Upper lobe of right lung (tissue), 1 donor: Measurements from ENCODE around the gene DPH1. TPM values are rescaled to one million over a fixed set of nuclear protein-coding genes. Genes with fewer than 3 reads are reported as not detected.

Source experiments
- ATAC-seq: fragments of 200-7000 bp; cut with Tn5 transposase; one replicate; pipeline ENCODE4 v1.9.1; 2020; ENCODE audit warnings: mild to moderate bottlenecking, moderate library complexity
- DNase-seq: peaks from one replicate; pipeline ENCODE4 v3.0.0-alpha.2; 2020
- H3K27ac ChIP-seq: fragments of 200-600 bp; one replicate; pipeline ENCODE4 v1.8.0; 2022
- H3K27me3 ChIP-seq: fragments of 200-600 bp; one replicate; pipeline ENCODE4 v1.8.0; 2022; ENCODE audit warnings: mild to moderate bottlenecking
- H3K36me3 ChIP-seq: fragments of 200-600 bp; one replicate; pipeline ENCODE4 v1.8.0; 2022
- H3K4me1 ChIP-seq: fragments of 200-600 bp; one replicate; pipeline ENCODE4 v1.8.0; 2022
- H3K4me3 ChIP-seq: fragments of 200-600 bp; one replicate; pipeline ENCODE4 v1.8.0; 2022; ENCODE audit warnings: mild to moderate bottlenecking
- H3K9me3 ChIP-seq: fragments of 200-600 bp; one replicate; pipeline ENCODE4 v1.8.0; 2022
- intact Hi-C: fragments of 100-400 bp; cut with DNase I; formaldehyde crosslinking; loops from one replicate; pipeline ENCODE4 v1.11.0; 2022
- total RNA-seq: library from RNA; stranded (reverse); fragmentation: NEBNext Ultra II Directional; extraction: Animal tissue kit (Norgen Biotek cat#: 25700); gene quantifications from one replicate; pipeline ENCODE4 v1.2.1, GENCODE V29; 2021
- TF ChIP-seq, protein P1 (sequence below): fragments of 200-600 bp; IDR thresholded peaks from one replicate; pipeline ENCODE4 v1.8.0; 2022; ENCODE audit warnings: antibody characterized with exemption
- donor health status: DM: no; HTN: yes; CAD: no; lungs with severe emphysema.

DPH1 gene
- total RNA-seq, 1 donor from 2014 or later: 47.8 TPM

GRCh38 chr17:2058586-2059546 lies 28.9 kb downstream of the DPH1 start:
- H3K27ac ChIP-seq: peak overlapping the region; percentile 72
- intact Hi-C loops: no loop called here
- DNase-seq (peak; percentile 93), ATAC-seq (peak; percentile 77)
- peak overlapping the region; percentile 21 for H3K4me3 ChIP-seq
- H3K27me3 ChIP-seq: no peaks in the 10 kb centered on the region
- no peaks in the 10 kb centered on the region for H3K9me3 ChIP-seq
- peaks cover 63% of the 10 kb centered on the region for H3K4me1 ChIP-seq
- TF ChIP-seq, protein P1, sequence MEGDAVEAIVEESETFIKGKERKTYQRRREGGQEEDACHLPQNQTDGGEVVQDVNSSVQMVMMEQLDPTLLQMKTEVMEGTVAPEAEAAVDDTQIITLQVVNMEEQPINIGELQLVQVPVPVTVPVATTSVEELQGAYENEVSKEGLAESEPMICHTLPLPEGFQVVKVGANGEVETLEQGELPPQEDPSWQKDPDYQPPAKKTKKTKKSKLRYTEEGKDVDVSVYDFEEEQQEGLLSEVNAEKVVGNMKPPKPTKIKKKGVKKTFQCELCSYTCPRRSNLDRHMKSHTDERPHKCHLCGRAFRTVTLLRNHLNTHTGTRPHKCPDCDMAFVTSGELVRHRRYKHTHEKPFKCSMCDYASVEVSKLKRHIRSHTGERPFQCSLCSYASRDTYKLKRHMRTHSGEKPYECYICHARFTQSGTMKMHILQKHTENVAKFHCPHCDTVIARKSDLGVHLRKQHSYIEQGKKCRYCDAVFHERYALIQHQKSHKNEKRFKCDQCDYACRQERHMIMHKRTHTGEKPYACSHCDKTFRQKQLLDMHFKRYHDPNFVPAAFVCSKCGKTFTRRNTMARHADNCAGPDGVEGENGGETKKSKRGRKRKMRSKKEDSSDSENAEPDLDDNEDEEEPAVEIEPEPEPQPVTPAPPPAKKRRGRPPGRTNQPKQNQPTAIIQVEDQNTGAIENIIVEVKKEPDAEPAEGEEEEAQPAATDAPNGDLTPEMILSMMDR: peak; percentile 73
- H3K36me3 ChIP-seq: peaks cover 16% of the 10 kb centered on the region

DNA sequence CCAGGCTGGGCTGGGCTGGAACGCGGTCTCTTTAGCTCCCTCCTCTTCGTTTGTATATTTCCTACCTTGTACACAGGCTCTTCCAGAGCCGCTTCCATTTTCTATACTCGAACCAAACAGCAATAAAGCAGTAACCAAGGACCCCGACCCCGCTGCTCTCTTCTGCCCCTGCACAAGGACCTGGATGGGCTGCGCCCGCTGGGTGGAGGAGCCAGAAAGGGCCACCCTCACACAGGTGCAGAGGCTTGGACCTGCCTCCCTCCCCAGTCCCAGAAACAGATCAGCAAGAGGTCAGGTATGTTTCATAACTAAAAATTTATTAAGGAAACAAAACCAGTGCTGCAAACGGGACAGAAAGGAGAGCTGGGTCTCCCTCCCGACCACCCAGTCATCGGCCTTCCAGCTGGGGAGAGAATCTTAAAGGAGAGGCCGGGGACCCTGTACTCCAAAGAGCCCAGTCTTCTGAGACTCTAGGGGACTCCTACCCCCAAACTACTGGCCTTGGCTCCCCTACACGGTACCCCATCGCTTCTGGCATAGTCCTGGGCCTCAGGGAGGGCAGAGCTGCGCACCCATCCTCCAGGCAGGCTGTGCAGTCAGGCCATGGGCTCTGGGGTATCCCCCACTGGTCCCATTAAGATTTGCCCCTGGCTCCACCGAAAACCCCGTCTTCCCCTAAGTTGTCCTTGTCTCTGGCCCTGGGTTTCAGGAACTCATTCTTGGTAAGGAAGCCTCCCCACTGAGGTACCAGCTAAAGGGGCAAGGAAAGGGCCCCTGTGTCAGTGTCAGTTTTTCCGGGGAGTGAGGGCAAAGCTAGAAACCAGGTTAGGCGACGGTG lies 29.8 kb downstream of the DPH1 start:
- Histone ChIP-seq H3K27ac (peak overlapping the region; percentile 72), H3K9me3 (no peaks in the 10 kb centered on the region), H3K27me3 (no peaks in the 10 kb centered on the region), H3K36me3 (peaks cover 21% of the 10 kb centered on the region), H3K4me3 (peak overlapping the region; percentile 21), H3K4me1 (peaks cover 63% of the 10 kb centered on the region)
- ATAC-seq (no peak), DNase-seq (no peak)
- TF ChIP-seq, protein P1: no peak
- intact Hi-C loops: no loop called here

DNA sequence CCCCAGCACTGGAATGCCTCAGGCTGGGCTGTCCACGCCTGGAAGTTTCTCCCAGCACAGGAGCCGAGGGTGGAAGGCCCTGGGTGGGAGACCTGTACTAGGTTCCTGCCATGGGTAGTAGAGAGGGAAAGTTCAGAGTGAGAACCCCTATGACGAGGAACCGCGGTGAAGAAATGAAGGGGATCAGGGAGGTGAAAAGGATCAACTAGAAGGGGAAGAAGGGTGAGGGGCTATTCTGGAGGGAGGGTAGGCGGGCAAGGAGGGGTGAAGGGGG lies 30.4 kb downstream of the DPH1 start:
- Histone ChIP-seq H3K9me3 (no peaks in the 10 kb centered on the region), H3K36me3 (peaks cover 24% of the 10 kb centered on the region), H3K27me3 (no peaks in the 10 kb centered on the region), H3K27ac (peak overlapping the region; percentile 72), H3K4me3 (no peak overlapping the region), H3K4me1 (peaks cover 67% of the 10 kb centered on the region)
- ATAC-seq (no peak), DNase-seq (no peak)
- TF ChIP-seq, protein P1: no peak
- intact Hi-C loops: no loop called here

- no peaks in the 10 kb centered on the region for H3K27me3 ChIP-seq
- peak overlapping the region; percentile 72 for H3K27ac ChIP-seq
- peaks cover 67% of the 10 kb centered on the region for H3K4me1 ChIP-seq
- ATAC-seq (no peak), DNase-seq (no peak)
- TF ChIP-seq, protein P1: no peak
- intact Hi-C loops: no loop called here
- H3K4me3 ChIP-seq: no peak overlapping the region
- no peaks in the 10 kb centered on the region for H3K9me3 ChIP-seq
- H3K36me3 ChIP-seq: peaks cover 24% of the 10 kb centered on the region
Observed at GRCh38 chr17:2060681-2061440, 30.9 kb downstream of the DPH1 start.

GRCh38 chr17:2061441-2061958 lies 31.5 kb downstream of the DPH1 start:
- peak overlapping the region; percentile 69 for H3K27ac ChIP-seq
- intact Hi-C loops: no loop called here
- H3K4me3 ChIP-seq: no peak overlapping the region
- DNase-seq (no peak), ATAC-seq (no peak)
- H3K4me1 ChIP-seq: peaks cover 63% of the 10 kb centered on the region
- peaks cover 24% of the 10 kb centered on the region for H3K36me3 ChIP-seq
- no peaks in the 10 kb centered on the region for H3K9me3 ChIP-seq
- TF ChIP-seq, protein P1: no peak
- H3K27me3 ChIP-seq: no peaks in the 10 kb centered on the region
